GDM1 (cell line): ENCODE data around the gene CDC42EP4.

Experiments
- DNase-seq: peaks from one replicate; lab custom pipeline; 2025; lab: John Stamatoyannopoulos, UW

Gene CDC42EP4

DNA sequence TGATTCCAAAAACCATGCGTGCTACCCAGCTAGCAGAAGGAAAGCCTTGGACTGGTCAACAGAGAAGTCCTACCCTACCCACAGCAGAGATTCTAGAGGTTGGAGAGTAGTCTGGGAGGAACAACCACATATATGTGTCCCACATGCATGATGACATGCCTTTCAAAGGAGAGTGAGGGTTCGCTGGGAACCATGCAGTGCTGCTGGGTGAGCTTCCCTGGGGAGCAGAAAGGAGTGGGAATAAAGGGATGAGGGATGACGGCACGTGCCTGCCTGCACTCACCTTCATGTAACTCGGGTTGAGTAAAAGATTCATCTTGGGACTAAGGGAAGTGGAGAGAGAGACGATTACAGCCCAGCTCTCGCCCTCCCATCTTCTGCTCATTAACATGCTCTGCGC is 59.9 kb downstream of the CDC42EP4 start:
- DNase-seq: no peak

DNA sequence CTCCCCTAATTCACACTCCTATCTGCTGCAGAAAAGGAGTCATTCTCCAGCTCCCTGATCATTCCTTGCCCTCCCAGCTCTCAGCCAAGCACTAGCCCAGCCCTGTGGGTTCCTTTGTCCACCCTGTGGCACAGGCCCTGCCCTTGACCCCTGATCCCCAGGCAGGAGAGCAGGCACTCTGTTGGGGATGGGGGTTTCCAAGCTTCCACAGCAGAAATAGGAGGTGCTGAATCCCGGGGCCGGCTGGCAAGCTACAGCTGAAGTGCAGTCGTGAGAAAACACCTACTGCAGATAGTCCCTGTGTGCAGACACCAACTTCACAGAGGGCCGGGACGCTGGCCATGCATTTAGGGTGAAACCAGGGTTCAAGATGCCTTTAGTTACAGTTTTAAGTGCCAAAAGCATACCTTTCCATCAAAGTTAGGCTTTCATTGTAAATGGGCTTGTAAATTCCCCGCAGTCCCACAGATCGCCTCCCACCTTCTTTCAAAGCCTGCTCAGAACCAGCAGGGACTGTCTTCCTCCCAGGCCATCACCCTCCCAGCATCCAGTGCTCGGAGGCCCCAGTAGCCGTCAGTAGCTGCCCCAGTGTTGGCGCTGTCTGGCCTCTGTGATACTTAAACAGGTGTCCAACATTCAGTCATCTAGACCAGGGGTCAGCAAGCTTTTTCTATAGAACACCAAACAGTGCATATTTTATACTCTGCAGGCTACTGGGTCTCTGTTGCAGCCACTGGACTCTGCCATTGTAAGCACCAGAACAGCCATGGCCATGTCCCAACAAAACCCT is 60.8 kb downstream of the CDC42EP4 start:
- no peak for DNase-seq

DNA sequence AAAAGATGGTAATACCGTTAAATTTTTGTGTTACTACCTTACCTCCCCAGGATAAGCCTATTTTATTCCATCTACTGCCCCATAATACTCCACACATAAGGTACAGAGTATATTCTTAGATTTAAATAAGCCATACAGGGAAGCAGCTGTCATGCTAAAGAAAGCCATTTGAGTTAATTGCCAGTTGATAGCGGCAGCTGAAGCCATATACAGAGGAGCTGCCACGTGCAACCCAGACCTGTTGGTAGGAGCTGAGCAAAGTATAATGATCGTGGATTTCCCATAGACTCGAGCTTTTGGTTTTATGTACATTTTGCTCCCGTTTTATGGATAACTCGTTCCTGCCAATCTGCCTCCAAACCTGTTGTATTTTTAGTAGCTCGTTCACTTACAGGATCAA is 62.1 kb downstream of the CDC42EP4 start:
- DNase-seq: no peak

DNA sequence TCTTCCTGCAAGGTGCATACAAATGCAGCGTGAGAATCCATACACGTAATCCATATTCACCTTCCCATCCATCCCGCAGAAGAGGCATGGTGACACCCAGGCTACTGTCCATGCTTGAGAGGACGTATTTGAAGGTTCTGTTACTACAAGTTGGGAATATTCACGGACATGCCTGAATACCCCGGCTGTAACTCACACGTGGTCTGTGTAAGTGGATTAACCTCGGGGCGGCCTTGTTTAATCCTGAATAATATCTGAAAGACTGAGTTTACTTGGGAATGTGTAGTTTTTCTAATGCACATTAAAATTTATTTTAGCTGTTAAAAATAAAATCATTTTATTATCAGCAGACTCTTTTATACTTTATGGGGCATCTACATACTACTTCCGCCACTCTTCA is 63.3 kb downstream of the CDC42EP4 start:
- no peak for DNase-seq

DNA sequence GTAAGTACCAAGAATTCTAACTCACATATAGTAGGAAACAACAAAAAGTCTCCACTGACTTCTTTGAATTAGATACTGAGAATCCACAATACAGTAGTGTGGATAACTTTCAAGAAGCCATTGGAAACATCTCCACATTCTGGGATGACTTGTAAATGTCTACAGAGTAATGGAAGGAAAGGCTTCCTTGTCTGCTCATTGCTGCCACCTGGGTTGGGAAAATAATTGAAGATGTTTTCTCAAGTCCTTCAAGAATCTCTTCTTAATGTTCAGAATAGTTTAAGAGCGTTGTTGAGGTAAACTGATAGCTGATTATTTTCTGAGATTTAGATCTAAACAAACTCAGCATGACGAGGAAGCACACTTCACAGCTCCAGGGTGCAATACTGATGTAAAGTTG is 64.1 kb downstream of the CDC42EP4 start:
- no peak for DNase-seq

DNA sequence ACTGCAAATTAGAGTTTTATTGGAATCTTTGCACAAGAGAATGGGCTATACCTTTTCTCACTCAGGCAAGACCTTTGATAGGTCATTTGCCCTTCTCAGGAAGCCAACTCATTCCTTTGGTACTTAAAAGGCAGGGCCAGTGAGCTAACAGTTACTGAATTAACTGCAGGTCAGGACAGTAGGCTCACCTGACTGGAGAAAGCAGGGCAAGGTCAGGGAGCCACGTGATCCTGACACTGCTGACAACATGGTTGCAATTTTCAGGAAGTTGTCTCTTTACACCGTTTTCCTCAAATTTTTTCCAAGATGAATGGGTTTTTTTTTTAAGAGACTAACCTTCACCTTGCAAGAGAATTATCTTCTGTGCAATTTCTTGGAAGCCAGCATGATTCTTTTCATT is 71.2 kb downstream of the CDC42EP4 start:
- no peak for DNase-seq

DNA sequence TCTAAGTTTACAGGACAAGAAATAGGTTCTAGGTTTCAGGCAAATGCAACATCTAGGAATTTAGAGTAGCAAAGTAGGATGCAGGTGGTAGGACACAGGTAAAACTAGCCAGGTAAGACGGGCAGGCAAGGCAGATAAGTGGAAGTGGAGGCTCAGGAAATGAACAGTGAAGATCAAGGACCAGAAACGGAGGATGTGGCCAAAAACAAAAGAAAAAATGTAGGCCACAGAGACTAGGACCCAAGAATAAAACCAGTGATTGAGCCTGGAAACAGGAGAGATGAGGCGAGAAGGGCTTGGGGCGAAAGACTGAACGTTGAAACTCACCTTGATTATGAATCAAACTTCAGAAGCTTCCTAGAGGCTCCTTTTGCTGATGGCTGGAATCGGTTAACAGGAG is 74.1 kb downstream of the CDC42EP4 start:
- DNase-seq: no peak

DNA sequence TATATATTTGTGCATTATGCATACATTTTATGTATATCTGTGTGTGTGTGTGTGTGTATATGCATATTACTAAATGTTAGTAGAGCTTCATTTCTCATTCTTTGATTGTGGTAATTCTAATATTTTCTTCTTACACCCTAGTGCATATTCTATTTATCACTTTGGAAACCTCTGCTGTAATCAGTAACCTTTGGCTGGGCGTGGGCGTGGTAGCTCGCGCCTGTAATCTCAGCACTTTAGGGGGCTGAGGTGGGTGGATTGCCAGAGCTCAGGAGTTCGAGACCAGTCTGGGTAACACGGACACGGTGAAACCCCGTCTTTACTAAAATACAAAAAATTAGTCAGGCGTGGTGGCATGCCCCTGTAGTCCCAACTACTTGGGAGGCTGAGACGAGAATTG is 77.1 kb downstream of the CDC42EP4 start:
- DNase-seq: no peak
